Urinary bladder (tissue), 2 donors: ENCODE data around the gene LMBR1. TPM values are rescaled to one million over a fixed set of nuclear protein-coding genes. Genes with fewer than 3 reads are reported as not detected.

ENCODE experiments used
- polyA plus RNA-seq: library from polyadenylated mRNA; stranded (reverse); fragments of 200-250 nt; gene quantifications from one replicate; pipeline ENCODE4 v1.2.3, GENCODE V29; 2013
- small RNA-seq: library from RNA; depleted of rRNA; stranded (forward); fragments of <200 nt; gene quantifications from one replicate; pipeline ENCODE3, GENCODE V24; 2014
- total RNA-seq: library from RNA; depleted of rRNA; stranded (reverse); fragments of >200 nt; gene quantifications from one replicate; pipeline ENCODE4 v1.2.3, GENCODE V29; 2014
- donor health status: healthy.

LMBR1 gene
- total and polyA plus RNA-seq, 2 donors, result 25.8 to 120 TPM

Small RNA genes within 50 kb of the gene (small RNA-seq; reads per million reads assigned to genes)
- not detected for gene RNU4-31P

Other genes starting within 250 kb of the LMBR1 start
- gene NOM1, start 56.5 kb upstream of the LMBR1 start, total RNA-seq, result 24.7 TPM
- gene NOM1, start 56.5 kb upstream of the LMBR1 start, polyA plus RNA-seq, result 9.2 TPM
- not detected for gene MNX1, start 117.5 kb upstream of the LMBR1 start, total RNA-seq
- gene MNX1, start 117.5 kb upstream of the LMBR1 start, polyA plus RNA-seq, result not detected
- 119 TPM for gene UBE3C, start 245.7 kb upstream of the LMBR1 start, total RNA-seq
- gene UBE3C, start 245.7 kb upstream of the LMBR1 start, polyA plus RNA-seq, result 41.2 TPM